PC-3 (cell line): Measurements from ENCODE around the gene TOX3. TPM values are rescaled to one million over a fixed set of nuclear protein-coding genes. Genes with fewer than 3 reads are reported as not detected.

Source experiments
- ATAC-seq: fragments of 200-7000 bp; cut with Tn5 transposase; 2 replicates; pipeline ENCODE4 v1.9.1; 2020; ENCODE audit warnings: mild to moderate bottlenecking, moderate library complexity
- BruUV-seq: library from RNA; stranded (reverse); fragments of 400-500 nt; replicated peaks from 2 replicates; lab custom pipeline; 2021; lab: Mats Ljungman, UMichigan
- CTCF ChIA-PET: fragments of 300-600 bp; sonication (Branson Sonifier 250); formaldehyde crosslinking; loops from one replicate; lab custom pipeline; 2022; ENCODE audit warnings: antibody characterized with exemption; lab: Charles Lee
- POLR2A ChIA-PET: fragments of 300-600 bp; sonication (Branson Sonifier 250); formaldehyde crosslinking; loops from one replicate; lab custom pipeline; 2022; ENCODE audit warnings: antibody characterized with exemption; ENCODE audit not compliant: unreplicated experiment; lab: Charles Lee
- DNase-seq: peaks from one replicate; pipeline ENCODE4 v3.0.0-alpha.2; 2015
- H2AFZ ChIP-seq: fragments of 300-600 bp; sonication (generic); 2 replicates; pipeline ENCODE4 v1.6.0; 2016; ENCODE audit warnings: antibody characterized with exemption, low read length
- H3F3A ChIP-seq: fragments of 300-600 bp; sonication (generic); one replicate; pipeline ENCODE4 v1.6.0; 2017; ENCODE audit warnings: antibody characterized with exemption, low read length, control low read depth, mild to moderate bottlenecking; ENCODE audit not compliant: unreplicated experiment
- H3K27ac ChIP-seq: fragments of 300-600 bp; sonication (generic); 2 replicates; pipeline ENCODE4 v1.5.1; 2016; ENCODE audit warnings: mild to moderate bottlenecking, low read length
- H3K27me3 ChIP-seq: fragments of 300-600 bp; sonication (generic); 2 replicates; pipeline ENCODE4 v1.6.1; 2016; ENCODE audit warnings: low read length, mixed read lengths
- H3K36me3 ChIP-seq: fragments of 300-600 bp; sonication (generic); 2 replicates; pipeline ENCODE4 v1.6.1; 2016; ENCODE audit warnings: low read depth, mixed run types, low read length, mixed read lengths
- H3K4me1 ChIP-seq: fragments of 300-600 bp; sonication (generic); 2 replicates; pipeline ENCODE4 v1.5.1; 2016; ENCODE audit warnings: low read length; ENCODE audit not compliant: insufficient read depth
- H3K4me2 ChIP-seq: fragments of 300-600 bp; sonication (generic); 2 replicates; pipeline ENCODE4 v1.6.0; 2016; ENCODE audit warnings: low read length
- H3K4me3 ChIP-seq: fragments of 300-600 bp; sonication (generic); 2 replicates; pipeline ENCODE4 v1.5.1; 2016; ENCODE audit warnings: mild to moderate bottlenecking, low read length, mixed read lengths
- H3K79me2 ChIP-seq: fragments of 300-600 bp; sonication (generic); 2 replicates; pipeline ENCODE4 v1.6.1; 2017; ENCODE audit warnings: low read length, mixed read lengths
- H3K9ac ChIP-seq: fragments of 300-600 bp; sonication (generic); 2 replicates; pipeline ENCODE4 v1.6.0; 2016; ENCODE audit warnings: mild to moderate bottlenecking, low read length
- H3K9me2 ChIP-seq: fragments of 300-600 bp; sonication (generic); replicated peaks from 2 replicates; pipeline ENCODE4 v1.6.1; 2016; ENCODE audit warnings: mixed run types, low read length, mixed read lengths
- H3K9me3 ChIP-seq: fragments of 300-600 bp; sonication (generic); 2 replicates; pipeline ENCODE4 v1.6.1; 2016; ENCODE audit warnings: low read length, mixed read lengths
- H4K20me1 ChIP-seq: fragments of 300-600 bp; sonication (generic); 2 replicates; pipeline ENCODE4 v1.6.1; 2016; ENCODE audit warnings: low read length, mixed read lengths
- EZH2 ChIP-seq: fragments of 300-600 bp; sonication (generic); IDR thresholded peaks from one replicate; pipeline ENCODE4 v1.6.1; 2017; ENCODE audit warnings: antibody characterized with exemption, mild to moderate bottlenecking, low read length; ENCODE audit not compliant: unreplicated experiment
- EZH2phosphoT487 ChIP-seq: fragments of 300-600 bp; sonication (generic); IDR thresholded peaks from 2 replicates; pipeline ENCODE4 v1.6.1; 2018; ENCODE audit warnings: mild to moderate bottlenecking, antibody characterized with exemption, low read length, borderline replicate concordance
- intact Hi-C: fragments of 100-400 bp; cut with micrococcal nuclease; formaldehyde crosslinking; loops from 2 replicates; pipeline ENCODE4 v1.9.0; 2023
- total RNA-seq: library from RNA; depleted of rRNA; stranded (reverse); fragments of >200 nt; gene quantifications from 2 replicates; pipeline ENCODE4 v1.2.3, GENCODE V29; 2014
- TF ChIP-seq, protein P1 (sequence below): fragments of 300-600 bp; sonication (generic); conservative IDR thresholded peaks from 2 replicates; pipeline ENCODE4 v1.5.1; 2017; ENCODE audit warnings: antibody characterized with exemption, low read depth, mild to moderate bottlenecking, low read length

Gene TOX3
- total RNA-seq, 1 experiment from 2014 or later = not detected

DNA sequence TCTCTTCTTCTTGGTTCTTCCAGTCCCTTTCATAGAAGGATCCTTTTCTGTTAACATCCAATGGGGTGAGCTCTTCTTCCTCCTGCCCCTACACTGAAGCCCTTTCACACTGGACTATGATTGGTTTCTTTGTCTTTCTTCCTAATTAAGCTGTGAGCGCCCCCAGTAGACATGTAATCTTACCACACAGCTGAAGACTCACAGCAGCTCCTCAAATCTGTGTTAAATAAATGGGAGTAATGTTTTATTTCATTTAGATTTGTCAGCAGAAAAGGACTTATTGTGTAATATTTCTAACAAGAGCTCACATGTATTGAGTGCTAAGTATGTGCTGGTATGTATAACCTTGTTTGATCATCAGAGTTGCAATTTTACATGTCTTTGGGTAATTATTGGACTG lies 55.7 kb downstream of the TOX3 start:
- H3F3A ChIP-seq = no peaks in the 10 kb centered on the region
- no peaks in the 10 kb centered on the region for H4K20me1 ChIP-seq
- no peak overlapping the region for H3K9ac ChIP-seq
- no peak overlapping the region for H2AFZ ChIP-seq
- H3K4me3 ChIP-seq = no peak overlapping the region
- H3K36me3 ChIP-seq = no peaks in the 10 kb centered on the region
- H3K9me2 ChIP-seq = no peaks in the 10 kb centered on the region
- H3K27ac ChIP-seq = no peak overlapping the region
- BruUV-seq = no TSS peak
- no peak for ATAC-seq
- DNase-seq = no peak
- no peaks in the 10 kb centered on the region for H3K27me3 ChIP-seq
- CTCF ChIA-PET = no interaction called here
- no peak for TF ChIP-seq EZH2
- TF ChIP-seq EZH2phosphoT487 = no peak
- TF ChIP-seq, protein P1, sequence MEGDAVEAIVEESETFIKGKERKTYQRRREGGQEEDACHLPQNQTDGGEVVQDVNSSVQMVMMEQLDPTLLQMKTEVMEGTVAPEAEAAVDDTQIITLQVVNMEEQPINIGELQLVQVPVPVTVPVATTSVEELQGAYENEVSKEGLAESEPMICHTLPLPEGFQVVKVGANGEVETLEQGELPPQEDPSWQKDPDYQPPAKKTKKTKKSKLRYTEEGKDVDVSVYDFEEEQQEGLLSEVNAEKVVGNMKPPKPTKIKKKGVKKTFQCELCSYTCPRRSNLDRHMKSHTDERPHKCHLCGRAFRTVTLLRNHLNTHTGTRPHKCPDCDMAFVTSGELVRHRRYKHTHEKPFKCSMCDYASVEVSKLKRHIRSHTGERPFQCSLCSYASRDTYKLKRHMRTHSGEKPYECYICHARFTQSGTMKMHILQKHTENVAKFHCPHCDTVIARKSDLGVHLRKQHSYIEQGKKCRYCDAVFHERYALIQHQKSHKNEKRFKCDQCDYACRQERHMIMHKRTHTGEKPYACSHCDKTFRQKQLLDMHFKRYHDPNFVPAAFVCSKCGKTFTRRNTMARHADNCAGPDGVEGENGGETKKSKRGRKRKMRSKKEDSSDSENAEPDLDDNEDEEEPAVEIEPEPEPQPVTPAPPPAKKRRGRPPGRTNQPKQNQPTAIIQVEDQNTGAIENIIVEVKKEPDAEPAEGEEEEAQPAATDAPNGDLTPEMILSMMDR = no peak
- H3K4me1 ChIP-seq = no peaks in the 10 kb centered on the region
- no peaks in the 10 kb centered on the region for H3K79me2 ChIP-seq
- intact Hi-C loops = no loop called here
- H3K4me2 ChIP-seq = no peak overlapping the region
- H3K9me3 ChIP-seq = no peaks in the 10 kb centered on the region
- POLR2A ChIA-PET = no interaction called here

DNA sequence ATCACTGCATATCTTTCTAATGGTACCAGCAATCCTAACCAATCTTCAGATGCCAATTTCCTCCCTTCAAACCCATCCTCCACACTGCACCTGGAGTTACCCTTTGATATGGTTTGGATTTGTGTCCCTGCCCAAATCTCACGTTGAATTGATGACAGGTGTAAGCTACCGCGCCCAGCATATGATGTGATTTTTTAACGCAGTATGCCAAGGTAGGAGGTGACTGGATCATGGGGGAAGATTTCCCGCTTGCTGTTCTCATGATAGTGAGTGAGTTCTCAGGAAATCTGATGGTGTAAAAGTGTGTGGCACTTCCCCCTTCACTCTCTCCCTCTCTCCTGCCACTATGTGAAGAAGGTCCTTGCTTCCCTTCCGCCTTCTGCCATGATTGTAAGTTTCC lies 57.0 kb downstream of the TOX3 start:
- Histone ChIP-seq H3K27ac (no peak overlapping the region), H3K4me2 (no peak overlapping the region), H4K20me1 (no peaks in the 10 kb centered on the region), H3K27me3 (no peaks in the 10 kb centered on the region), H3K9me2 (no peaks in the 10 kb centered on the region), H3F3A (no peaks in the 10 kb centered on the region), H3K79me2 (no peaks in the 10 kb centered on the region), H3K9ac (no peak overlapping the region), H3K9me3 (no peaks in the 10 kb centered on the region), H3K36me3 (no peaks in the 10 kb centered on the region), H3K4me3 (no peak overlapping the region), H2AFZ (no peak overlapping the region), H3K4me1 (no peaks in the 10 kb centered on the region)
- ChIA-PET POLR2A (no interaction called here), CTCF (no interaction called here)
- ATAC-seq (no peak), DNase-seq (no peak)
- intact Hi-C loops = no loop called here
- no TSS peak for BruUV-seq
- TF ChIP-seq EZH2phosphoT487 (no peak), EZH2 (no peak)
- TF ChIP-seq, protein P1 = no peak

DNA sequence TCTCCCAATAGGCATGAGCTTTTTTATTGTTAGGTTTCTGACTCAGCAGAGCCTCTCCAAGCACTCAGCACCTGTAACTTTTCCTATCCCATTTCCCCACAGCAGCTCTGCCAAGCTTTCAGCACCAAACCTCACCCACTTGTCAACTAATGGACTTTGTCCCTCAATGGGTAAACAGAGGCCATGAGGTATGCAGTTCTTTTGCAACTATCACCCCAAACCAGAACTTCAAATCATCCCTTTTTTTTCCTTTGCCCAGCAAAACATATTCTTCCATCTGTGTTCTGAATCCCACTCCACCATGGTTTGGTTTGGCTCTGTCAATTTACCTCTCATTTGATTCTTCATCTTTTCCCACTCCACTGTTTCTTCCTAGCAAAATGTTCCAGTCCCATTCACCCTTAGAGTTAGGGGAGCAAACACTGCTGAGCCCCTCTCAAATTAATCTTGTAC lies 58.1 kb downstream of the TOX3 start:
- intact Hi-C loops = no loop called here
- ChIA-PET CTCF (no interaction called here), POLR2A (no interaction called here)
- ATAC-seq (no peak), DNase-seq (no peak)
- Histone ChIP-seq H3K9ac (no peak overlapping the region), H3K4me1 (no peaks in the 10 kb centered on the region), H3K9me3 (no peaks in the 10 kb centered on the region), H3K27me3 (no peaks in the 10 kb centered on the region), H4K20me1 (no peaks in the 10 kb centered on the region), H3K79me2 (no peaks in the 10 kb centered on the region), H2AFZ (no peak overlapping the region), H3K27ac (no peak overlapping the region), H3K36me3 (no peaks in the 10 kb centered on the region), H3K9me2 (no peaks in the 10 kb centered on the region), H3F3A (no peaks in the 10 kb centered on the region), H3K4me3 (no peak overlapping the region), H3K4me2 (no peak overlapping the region)
- TF ChIP-seq, protein P1 = no peak
- TF ChIP-seq EZH2 (no peak), EZH2phosphoT487 (no peak)
- BruUV-seq = no TSS peak
